ENCODE data around the gene MYO5C.

GRCh38 chr15:52236013-52236412 lies 59.6 kb downstream of the MYO5C start:
- TF ChIP-seq HNF4G (IDR thresholded peaks at IDR 0.05; ENCODE audit: borderline replicate concordance, low read depth, low read length) (no peak), HNF4G (CRISPR knock-in tag; IDR thresholded peaks at IDR 0.05; ENCODE audit: borderline replicate concordance, low read depth) (no peak), HNF4A (CRISPR knock-in tag; IDR thresholded peaks at IDR 0.05) (no peak), HMGA1 (CRISPR knock-in tag; conservative IDR thresholded peaks at IDR 0.05) (no peak), ZNF18 (CRISPR knock-in tag; IDR thresholded peaks at IDR 0.05; ENCODE audit: insufficient replicate concordance) (no peak), CTCF (CRISPR knock-in tag; IDR thresholded peaks at IDR 0.05) (no peak)
